Nephron progenitor cell (in vitro differentiated cells): Measurements from ENCODE around the gene IER2.

Experiments used
- DNase-seq: peaks from one replicate; pipeline ENCODE4 v3.0.0; 2021
- H3K27ac Mint-ChIP-seq: 2 replicates; pipeline ENCODE4 v1.8.0; 2021; ENCODE audit warnings: mild to moderate bottlenecking, moderate library complexity, mixed read lengths
- H3K27me3 Mint-ChIP-seq: 2 replicates; pipeline ENCODE4 v1.8.0; 2021; ENCODE audit warnings: mild to moderate bottlenecking, low read depth, mixed read lengths; ENCODE audit not compliant: poor library complexity
- H3K36me3 Mint-ChIP-seq: 2 replicates; pipeline ENCODE4 v1.8.0; 2021; ENCODE audit warnings: low read depth, mixed read lengths
- H3K4me1 Mint-ChIP-seq: 2 replicates; pipeline ENCODE4 v1.8.0; 2021; ENCODE audit warnings: mixed read lengths
- H3K4me3 Mint-ChIP-seq: 2 replicates; pipeline ENCODE4 v1.8.0; 2021; ENCODE audit warnings: mild to moderate bottlenecking, moderate library complexity, mixed read lengths
- H3K9me3 Mint-ChIP-seq: 2 replicates; pipeline ENCODE4 v1.8.0; 2021; ENCODE audit warnings: mild to moderate bottlenecking, moderate library complexity, mixed read lengths
- CTCF ChIP-seq: fragments of 200-600 bp; sonication (generic); IDR thresholded peaks from 2 replicates; pipeline ENCODE4 v1.5.0; 2021; ENCODE audit warnings: antibody characterized with exemption

Gene IER2

GRCh38 chr19:13121551-13122274 is 28.5 kb upstream of the IER2 start:
- no peak for TF ChIP-seq CTCF
- Mint-ChIP-seq H3K36me3 (peaks cover 11% of the 10 kb centered on the region), H3K27me3 (no peaks in the 10 kb centered on the region), H3K27ac (peak overlapping the region; percentile 64), H3K4me3 (peak overlapping the region; percentile 54), H3K4me1 (peaks cover 57% of the 10 kb centered on the region), H3K9me3 (no peaks in the 10 kb centered on the region)
- no peak for DNase-seq

GRCh38 chr19:13122275-13122878 is 27.8 kb upstream of the IER2 start:
- H3K4me3 Mint-ChIP-seq: peak overlapping the region; percentile 54
- no peak for TF ChIP-seq CTCF
- no peak for DNase-seq
- peaks cover 58% of the 10 kb centered on the region for H3K4me1 Mint-ChIP-seq
- H3K36me3 Mint-ChIP-seq: peaks cover 15% of the 10 kb centered on the region
- no peaks in the 10 kb centered on the region for H3K27me3 Mint-ChIP-seq
- H3K27ac Mint-ChIP-seq: peak overlapping the region; percentile 87
- H3K9me3 Mint-ChIP-seq: no peaks in the 10 kb centered on the region

- Mint-ChIP-seq H3K4me3 (no peak overlapping the region), H3K27me3 (no peaks in the 10 kb centered on the region), H3K4me1 (peaks cover 67% of the 10 kb centered on the region), H3K27ac (peak overlapping the region; percentile 87), H3K36me3 (peaks cover 15% of the 10 kb centered on the region), H3K9me3 (no peaks in the 10 kb centered on the region)
- no peak for TF ChIP-seq CTCF
- DNase-seq: no peak
Observed at GRCh38 chr19:13122980-13123957, 26.9 kb upstream of the IER2 start.

GRCh38 chr19:13127051-13127450 is 23.2 kb upstream of the IER2 start:
- H3K27me3 Mint-ChIP-seq: no peaks in the 10 kb centered on the region
- peaks cover 42% of the 10 kb centered on the region for H3K4me1 Mint-ChIP-seq
- peaks cover 16% of the 10 kb centered on the region for H3K36me3 Mint-ChIP-seq
- no peak for TF ChIP-seq CTCF
- no peaks in the 10 kb centered on the region for H3K9me3 Mint-ChIP-seq
- peak overlapping the region; percentile 39 for H3K27ac Mint-ChIP-seq
- H3K4me3 Mint-ChIP-seq: no peak overlapping the region
- no peak for DNase-seq

GRCh38 chr19:13127811-13128575 is 22.2 kb upstream of the IER2 start:
- Mint-ChIP-seq H3K4me3 (no peak overlapping the region), H3K36me3 (peaks cover 21% of the 10 kb centered on the region), H3K27ac (peak overlapping the region; percentile 83), H3K9me3 (no peaks in the 10 kb centered on the region), H3K4me1 (peaks cover 32% of the 10 kb centered on the region), H3K27me3 (no peaks in the 10 kb centered on the region)
- TF ChIP-seq CTCF: no peak
- DNase-seq: no peak
